ENCODE measurements around the gene PIEZO1. TPM values are rescaled to one million over a fixed set of nuclear protein-coding genes. Genes with fewer than 3 reads are reported as not detected.

The PIEZO1 gene
- total and polyA plus RNA-seq, 2 donors (not counting 1 experiment from before 2014, with no cell fraction given) = 94.5 to 313 TPM

DNA sequence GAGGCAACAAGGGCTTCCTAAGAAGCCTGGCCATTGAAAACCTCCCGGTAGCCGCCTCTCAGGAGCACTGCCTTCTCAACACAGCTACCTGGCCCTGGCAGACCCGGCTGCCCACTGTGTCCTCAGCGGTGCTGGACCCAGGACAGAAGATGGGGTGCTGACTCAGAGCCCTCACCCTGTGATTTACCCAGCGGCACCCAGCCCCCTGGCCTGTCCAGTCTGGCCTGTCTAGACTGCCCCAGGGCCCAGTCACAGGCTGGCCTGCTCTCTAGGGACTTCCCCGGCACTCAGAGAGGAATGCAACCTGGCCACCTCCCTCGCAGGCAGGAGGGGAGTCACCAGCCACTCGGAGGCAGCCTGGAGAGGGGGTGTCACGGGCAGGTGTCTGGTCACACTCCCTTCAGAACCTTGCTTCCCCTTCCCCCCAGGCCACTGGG is 20.1 kb downstream of the PIEZO1 start:
- Histone ChIP-seq H3K4me1 (ENCODE audit: control insufficient read depth, extremely low read depth, insufficient read depth, low read length) (peaks cover 21% of the 10 kb centered on the region), H3K9me3 (ENCODE audit: control insufficient read depth, insufficient read depth, low read depth, low read length) (no peaks in the 10 kb centered on the region), H3K9ac (ENCODE audit: insufficient read depth, low read length) (no peak overlapping the region), H3K27me3 (ENCODE audit: control insufficient read depth, insufficient read depth, low read length) (no peaks in the 10 kb centered on the region), H3K27ac (ENCODE audit: insufficient read depth, low read length) (no peak overlapping the region), H3K36me3 (ENCODE audit: control insufficient read depth, insufficient read depth, low read length) (peaks cover 5% of the 10 kb centered on the region), H3K79me2 (ENCODE audit: control insufficient read depth, insufficient read depth, low read length) (peaks cover 97% of the 10 kb centered on the region), H4K20me1 (ENCODE audit: control insufficient read depth, extremely low read depth, insufficient read depth, low read length) (no peaks in the 10 kb centered on the region), H2AFZ (ENCODE audit: low read length) (no peak overlapping the region), H3K4me2 (ENCODE audit: extremely low read depth, insufficient read depth, low read length) (no peak overlapping the region), H3K4me3 (replicated peaks in 1 of 4; ENCODE audit: control extremely low read depth in 1 of 4, insufficient read depth in 1 of 4, low read depth in 3 of 4, low read length in 4 of 4) (no peak overlapping the region)
- no peak for TF ChIP-seq EZH2 (IDR thresholded peaks at IDR 0.05; ENCODE audit: low read length, missing control alignments)
- TF ChIP-seq, protein P1, sequence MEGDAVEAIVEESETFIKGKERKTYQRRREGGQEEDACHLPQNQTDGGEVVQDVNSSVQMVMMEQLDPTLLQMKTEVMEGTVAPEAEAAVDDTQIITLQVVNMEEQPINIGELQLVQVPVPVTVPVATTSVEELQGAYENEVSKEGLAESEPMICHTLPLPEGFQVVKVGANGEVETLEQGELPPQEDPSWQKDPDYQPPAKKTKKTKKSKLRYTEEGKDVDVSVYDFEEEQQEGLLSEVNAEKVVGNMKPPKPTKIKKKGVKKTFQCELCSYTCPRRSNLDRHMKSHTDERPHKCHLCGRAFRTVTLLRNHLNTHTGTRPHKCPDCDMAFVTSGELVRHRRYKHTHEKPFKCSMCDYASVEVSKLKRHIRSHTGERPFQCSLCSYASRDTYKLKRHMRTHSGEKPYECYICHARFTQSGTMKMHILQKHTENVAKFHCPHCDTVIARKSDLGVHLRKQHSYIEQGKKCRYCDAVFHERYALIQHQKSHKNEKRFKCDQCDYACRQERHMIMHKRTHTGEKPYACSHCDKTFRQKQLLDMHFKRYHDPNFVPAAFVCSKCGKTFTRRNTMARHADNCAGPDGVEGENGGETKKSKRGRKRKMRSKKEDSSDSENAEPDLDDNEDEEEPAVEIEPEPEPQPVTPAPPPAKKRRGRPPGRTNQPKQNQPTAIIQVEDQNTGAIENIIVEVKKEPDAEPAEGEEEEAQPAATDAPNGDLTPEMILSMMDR (conservative IDR thresholded peaks at IDR 0.05 in 1 of 2, IDR thresholded peaks at IDR 0.05 in 1 of 2; ENCODE audit: low read depth in 1 of 2, low read length in 2 of 2) = no peak
- peak in 1 of 2 donors; percentile 66 for DNase-seq (ENCODE audit: low read depth in 2 of 2)

DNA sequence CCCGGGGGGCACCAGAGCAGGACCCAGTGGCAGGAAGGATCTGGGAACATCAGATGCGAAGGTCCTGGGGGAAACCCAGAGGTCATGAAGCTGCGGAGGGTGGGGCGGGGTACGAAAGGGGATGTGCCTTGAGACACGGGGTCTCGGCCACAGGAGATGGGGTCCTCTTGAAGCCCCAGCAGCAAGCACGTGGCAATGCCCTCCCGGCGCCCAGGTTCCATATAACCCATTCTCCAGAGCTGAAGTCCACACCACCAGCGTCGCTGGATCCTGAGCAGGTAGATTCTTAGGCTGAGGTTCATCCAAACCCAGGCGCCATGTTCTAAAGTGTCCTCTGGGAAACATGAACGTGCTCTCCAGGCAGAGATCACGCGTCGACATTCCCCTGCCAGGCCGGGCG is 20.9 kb downstream of the PIEZO1 start:
- H3K79me2 ChIP-seq (ENCODE audit: control insufficient read depth, insufficient read depth, low read length) = peaks cover 97% of the 10 kb centered on the region
- peaks cover 26% of the 10 kb centered on the region for H3K4me1 ChIP-seq (ENCODE audit: control insufficient read depth, extremely low read depth, insufficient read depth, low read length)
- no peak overlapping the region for H3K4me3 ChIP-seq (replicated peaks in 1 of 4; ENCODE audit: control extremely low read depth in 1 of 4, insufficient read depth in 1 of 4, low read depth in 3 of 4, low read length in 4 of 4)
- no peak overlapping the region for H2AFZ ChIP-seq (ENCODE audit: low read length)
- peaks cover 5% of the 10 kb centered on the region for H3K36me3 ChIP-seq (ENCODE audit: control insufficient read depth, insufficient read depth, low read length)
- TF ChIP-seq, protein P1 (conservative IDR thresholded peaks at IDR 0.05 in 1 of 2, IDR thresholded peaks at IDR 0.05 in 1 of 2; ENCODE audit: low read depth in 1 of 2, low read length in 2 of 2) = no peak
- TF ChIP-seq EZH2 (IDR thresholded peaks at IDR 0.05; ENCODE audit: low read length, missing control alignments) = no peak
- H3K9me3 ChIP-seq (ENCODE audit: control insufficient read depth, insufficient read depth, low read depth, low read length) = no peaks in the 10 kb centered on the region
- H3K27me3 ChIP-seq (ENCODE audit: control insufficient read depth, insufficient read depth, low read length) = no peaks in the 10 kb centered on the region
- no peak overlapping the region for H3K4me2 ChIP-seq (ENCODE audit: extremely low read depth, insufficient read depth, low read length)
- H3K27ac ChIP-seq (ENCODE audit: insufficient read depth, low read length) = no peak overlapping the region
- no peaks in the 10 kb centered on the region for H4K20me1 ChIP-seq (ENCODE audit: control insufficient read depth, extremely low read depth, insufficient read depth, low read length)
- DNase-seq (ENCODE audit: low read depth in 2 of 2) = no peak
- no peak overlapping the region for H3K9ac ChIP-seq (ENCODE audit: insufficient read depth, low read length)

DNA sequence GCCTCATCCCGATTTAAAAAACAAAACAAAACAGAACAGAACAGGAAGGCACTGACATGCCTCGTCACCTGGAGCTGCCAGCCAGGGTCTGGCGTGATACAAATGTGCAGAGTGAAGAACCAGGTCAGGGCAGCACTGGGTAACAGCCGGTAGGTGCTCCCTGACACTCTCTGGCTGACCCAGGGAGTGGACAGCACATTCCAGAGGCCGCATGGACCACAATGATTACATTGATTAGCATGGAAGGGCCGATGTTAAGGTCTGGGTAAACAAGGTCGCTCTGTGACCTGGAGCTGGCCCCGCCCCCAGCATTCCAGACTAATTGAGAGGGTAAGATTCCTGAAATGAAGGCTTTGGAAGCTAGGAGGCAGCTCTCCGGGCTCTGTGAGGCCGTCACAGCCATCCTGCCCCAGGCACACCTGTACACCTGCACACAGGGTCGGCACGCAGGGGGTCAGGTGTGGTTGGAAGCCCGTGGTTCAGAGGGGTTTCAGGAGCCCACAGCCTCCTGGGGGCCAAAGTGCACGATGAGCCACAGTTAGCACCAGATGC is 21.4 kb downstream of the PIEZO1 start:
- H3K36me3 ChIP-seq (ENCODE audit: control insufficient read depth, insufficient read depth, low read length) = peaks cover 7% of the 10 kb centered on the region
- H2AFZ ChIP-seq (ENCODE audit: low read length) = no peak overlapping the region
- no peak for DNase-seq (ENCODE audit: low read depth in 2 of 2)
- no peak overlapping the region for H3K9ac ChIP-seq (ENCODE audit: insufficient read depth, low read length)
- TF ChIP-seq EZH2 (IDR thresholded peaks at IDR 0.05; ENCODE audit: low read length, missing control alignments) = no peak
- TF ChIP-seq, protein P1 (conservative IDR thresholded peaks at IDR 0.05 in 1 of 2, IDR thresholded peaks at IDR 0.05 in 1 of 2; ENCODE audit: low read depth in 1 of 2, low read length in 2 of 2) = no peak
- peaks cover 27% of the 10 kb centered on the region for H3K4me1 ChIP-seq (ENCODE audit: control insufficient read depth, extremely low read depth, insufficient read depth, low read length)
- H3K27me3 ChIP-seq (ENCODE audit: control insufficient read depth, insufficient read depth, low read length) = no peaks in the 10 kb centered on the region
- H3K9me3 ChIP-seq (ENCODE audit: control insufficient read depth, insufficient read depth, low read depth, low read length) = no peaks in the 10 kb centered on the region
- no peak overlapping the region for H3K4me2 ChIP-seq (ENCODE audit: extremely low read depth, insufficient read depth, low read length)
- H3K27ac ChIP-seq (ENCODE audit: insufficient read depth, low read length) = no peak overlapping the region
- H4K20me1 ChIP-seq (ENCODE audit: control insufficient read depth, extremely low read depth, insufficient read depth, low read length) = no peaks in the 10 kb centered on the region
- peaks cover 97% of the 10 kb centered on the region for H3K79me2 ChIP-seq (ENCODE audit: control insufficient read depth, insufficient read depth, low read length)
- H3K4me3 ChIP-seq (replicated peaks in 1 of 4; ENCODE audit: control extremely low read depth in 1 of 4, insufficient read depth in 1 of 4, low read depth in 3 of 4, low read length in 4 of 4) = no peak overlapping the region

Data from fibroblast of lung (primary cell).